AG08395 (cell line): ENCODE measurements around the gene GPR158.
"Not testable (repeated sequence)": the region's sequence is repeated elsewhere in the genome, so short reads cannot be mapped to it uniquely, and the experiment has no call there.

ENCODE experiments used
- DNase-seq: peaks from one replicate; pipeline ENCODE4 v3.0.0; 2012; ENCODE audit warnings: mixed read lengths, low spot score

Gene GPR158, protein sequence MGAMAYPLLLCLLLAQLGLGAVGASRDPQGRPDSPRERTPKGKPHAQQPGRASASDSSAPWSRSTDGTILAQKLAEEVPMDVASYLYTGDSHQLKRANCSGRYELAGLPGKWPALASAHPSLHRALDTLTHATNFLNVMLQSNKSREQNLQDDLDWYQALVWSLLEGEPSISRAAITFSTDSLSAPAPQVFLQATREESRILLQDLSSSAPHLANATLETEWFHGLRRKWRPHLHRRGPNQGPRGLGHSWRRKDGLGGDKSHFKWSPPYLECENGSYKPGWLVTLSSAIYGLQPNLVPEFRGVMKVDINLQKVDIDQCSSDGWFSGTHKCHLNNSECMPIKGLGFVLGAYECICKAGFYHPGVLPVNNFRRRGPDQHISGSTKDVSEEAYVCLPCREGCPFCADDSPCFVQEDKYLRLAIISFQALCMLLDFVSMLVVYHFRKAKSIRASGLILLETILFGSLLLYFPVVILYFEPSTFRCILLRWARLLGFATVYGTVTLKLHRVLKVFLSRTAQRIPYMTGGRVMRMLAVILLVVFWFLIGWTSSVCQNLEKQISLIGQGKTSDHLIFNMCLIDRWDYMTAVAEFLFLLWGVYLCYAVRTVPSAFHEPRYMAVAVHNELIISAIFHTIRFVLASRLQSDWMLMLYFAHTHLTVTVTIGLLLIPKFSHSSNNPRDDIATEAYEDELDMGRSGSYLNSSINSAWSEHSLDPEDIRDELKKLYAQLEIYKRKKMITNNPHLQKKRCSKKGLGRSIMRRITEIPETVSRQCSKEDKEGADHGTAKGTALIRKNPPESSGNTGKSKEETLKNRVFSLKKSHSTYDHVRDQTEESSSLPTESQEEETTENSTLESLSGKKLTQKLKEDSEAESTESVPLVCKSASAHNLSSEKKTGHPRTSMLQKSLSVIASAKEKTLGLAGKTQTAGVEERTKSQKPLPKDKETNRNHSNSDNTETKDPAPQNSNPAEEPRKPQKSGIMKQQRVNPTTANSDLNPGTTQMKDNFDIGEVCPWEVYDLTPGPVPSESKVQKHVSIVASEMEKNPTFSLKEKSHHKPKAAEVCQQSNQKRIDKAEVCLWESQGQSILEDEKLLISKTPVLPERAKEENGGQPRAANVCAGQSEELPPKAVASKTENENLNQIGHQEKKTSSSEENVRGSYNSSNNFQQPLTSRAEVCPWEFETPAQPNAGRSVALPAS (N-terminal part only)

GRCh38 chr10:25174461-25175230 is at the start of gene GPR158:
GPR158 (plus strand) TSS chr10:25175001; CDS start chr10:25175421, 420 bp downstream.
- peak; percentile 89 for DNase-seq

DNA sequence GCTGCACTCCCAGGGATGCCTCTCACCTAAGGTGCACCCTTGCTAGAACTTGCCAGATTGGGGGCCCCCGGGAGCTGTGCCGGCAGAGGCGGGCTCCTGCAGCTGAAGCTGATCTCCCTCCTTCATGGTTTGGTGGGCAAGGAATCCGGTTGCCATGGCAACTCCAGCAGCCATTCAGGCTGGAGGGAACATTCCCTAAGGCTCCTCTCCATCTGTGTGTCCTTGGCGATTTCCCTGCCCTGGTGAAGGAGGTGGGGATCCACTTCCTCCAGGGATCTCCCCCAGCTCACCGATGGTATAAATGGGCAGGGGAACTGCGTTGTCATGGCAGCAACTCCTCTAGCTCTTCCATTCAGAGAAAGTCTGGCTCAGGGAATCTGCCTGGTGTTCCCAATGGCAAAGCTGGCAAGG is 49.6 kb upstream of the GPR158 start:
- DNase-seq: no peak

DNA sequence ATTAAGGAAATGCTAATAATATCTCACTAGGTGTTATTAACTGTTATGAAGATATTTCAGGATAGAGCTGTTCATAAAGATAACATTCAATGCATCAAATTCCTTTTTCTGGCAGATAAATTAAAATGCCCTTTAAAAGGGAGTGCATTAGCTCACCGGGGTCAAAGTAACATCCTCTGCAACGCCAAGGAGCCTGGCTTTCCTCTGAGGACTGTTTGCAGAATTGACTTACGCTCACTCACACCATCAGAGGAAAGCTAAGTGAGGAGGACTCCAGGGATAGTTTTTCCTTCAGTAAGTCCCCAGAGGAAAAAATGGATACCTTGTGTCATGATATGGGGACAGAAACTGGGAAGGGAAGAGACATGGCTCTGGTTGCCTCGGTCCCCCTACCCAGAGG is 45.2 kb upstream of the GPR158 start:
- DNase-seq: no peak

- peak; percentile 49 for DNase-seq
Measured at GRCh38 chr10:25130906-25131305, 43.9 kb upstream of the GPR158 start.

- DNase-seq: no peak
Measured at GRCh38 chr10:25142116-25142864, 32.5 kb upstream of the GPR158 start.

DNA sequence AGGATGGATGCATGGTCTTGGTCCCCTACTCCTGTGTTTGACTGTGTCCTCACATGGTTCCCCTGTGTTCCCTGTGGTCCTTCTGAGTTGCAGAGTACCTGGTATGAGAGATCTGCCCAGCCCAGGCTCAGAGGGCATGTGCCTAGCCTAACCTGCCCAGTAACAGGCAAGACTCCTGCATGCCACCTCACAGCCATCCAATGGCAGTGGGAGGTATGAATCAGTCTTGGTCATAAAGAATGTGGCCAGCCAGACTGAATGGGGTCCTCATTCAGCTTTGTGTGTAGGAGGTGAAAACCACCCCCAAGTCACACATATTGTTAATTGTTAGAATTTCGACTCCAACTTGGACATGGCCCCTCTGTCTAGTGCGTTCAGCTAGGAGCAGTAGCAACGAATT is 17.2 kb upstream of the GPR158 start:
- DNase-seq: no peak

DNA sequence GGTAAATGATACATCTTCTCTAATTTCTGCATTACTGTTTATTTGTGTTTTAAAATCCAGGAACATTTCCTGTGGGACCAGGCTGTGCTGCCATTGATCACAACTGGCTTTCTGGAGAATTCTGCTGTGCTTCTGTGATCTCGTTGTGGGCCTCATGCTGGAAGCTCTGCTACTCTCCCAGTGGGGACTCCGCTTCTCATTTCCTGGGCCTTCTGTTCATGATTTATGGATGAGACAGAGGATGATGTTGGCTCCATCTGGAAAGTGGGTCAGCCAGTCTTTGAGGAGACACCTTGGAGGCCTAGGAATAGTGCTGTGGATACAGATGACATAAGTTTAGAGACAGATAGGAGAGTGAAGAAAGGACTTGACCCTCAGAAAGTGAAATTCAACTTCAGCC is 15.2 kb upstream of the GPR158 start:
- DNase-seq: no peak

DNA sequence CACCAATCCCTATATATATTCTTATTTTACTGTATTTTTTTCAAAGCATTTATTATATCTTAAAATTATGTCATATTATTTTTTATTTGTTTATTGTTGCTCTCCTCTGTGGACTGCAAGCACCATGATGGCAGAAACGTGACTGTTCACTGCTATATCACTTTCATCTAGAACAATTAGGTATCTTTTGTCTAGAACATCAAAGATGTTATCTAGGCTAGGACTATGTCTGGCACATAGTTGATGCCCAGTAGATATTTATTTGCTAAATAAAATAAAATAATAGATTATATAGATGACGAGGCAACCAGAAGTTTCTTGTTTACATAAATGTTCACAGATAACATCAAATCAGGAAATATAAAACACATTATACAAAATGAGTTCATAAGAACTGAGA is 12.4 kb upstream of the GPR158 start:
- DNase-seq: no peak

DNA sequence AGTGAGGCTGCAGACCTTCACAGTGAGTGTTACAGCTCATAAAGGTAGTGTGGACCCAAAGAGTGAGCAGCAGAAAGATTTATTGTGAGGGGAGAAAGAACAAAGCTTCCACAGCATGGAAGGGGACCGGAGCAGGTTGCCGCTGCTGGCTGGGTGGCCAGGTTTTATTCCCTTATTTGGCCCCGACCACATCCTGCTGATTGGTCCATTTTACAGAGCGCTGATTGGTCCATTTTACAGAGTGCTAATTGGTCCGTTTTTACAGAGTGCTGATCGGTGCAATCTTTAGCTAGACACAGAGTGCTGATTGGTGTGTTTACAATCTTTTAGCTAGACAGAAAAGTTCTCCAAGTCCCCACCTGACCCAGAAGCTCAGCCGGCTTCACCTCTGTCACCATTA is 11.3 kb upstream of the GPR158 start:
- not testable (repeated sequence) for DNase-seq

- DNase-seq: no peak
Measured at GRCh38 chr10:25169740-25170139, 5.1 kb upstream of the GPR158 start.

DNA sequence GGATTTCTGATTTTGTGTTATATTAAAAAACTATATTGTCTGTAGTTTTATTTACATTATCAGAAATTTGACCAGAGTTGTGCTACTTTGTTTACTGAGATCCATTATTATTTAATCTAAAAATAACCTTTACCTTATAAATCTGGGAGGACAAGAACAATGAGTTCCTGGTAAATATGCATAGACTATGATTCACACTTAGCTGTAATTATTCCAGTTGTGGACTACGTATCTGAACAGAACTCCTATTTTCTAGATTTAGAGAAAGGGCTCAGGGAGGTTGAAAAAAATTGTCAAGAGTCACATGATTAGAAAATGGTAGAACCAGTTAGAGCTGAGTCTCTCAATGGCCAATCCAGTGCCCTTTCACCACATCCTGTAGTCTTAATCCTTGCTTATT is 4.2 kb upstream of the GPR158 start:
- no peak for DNase-seq

DNA sequence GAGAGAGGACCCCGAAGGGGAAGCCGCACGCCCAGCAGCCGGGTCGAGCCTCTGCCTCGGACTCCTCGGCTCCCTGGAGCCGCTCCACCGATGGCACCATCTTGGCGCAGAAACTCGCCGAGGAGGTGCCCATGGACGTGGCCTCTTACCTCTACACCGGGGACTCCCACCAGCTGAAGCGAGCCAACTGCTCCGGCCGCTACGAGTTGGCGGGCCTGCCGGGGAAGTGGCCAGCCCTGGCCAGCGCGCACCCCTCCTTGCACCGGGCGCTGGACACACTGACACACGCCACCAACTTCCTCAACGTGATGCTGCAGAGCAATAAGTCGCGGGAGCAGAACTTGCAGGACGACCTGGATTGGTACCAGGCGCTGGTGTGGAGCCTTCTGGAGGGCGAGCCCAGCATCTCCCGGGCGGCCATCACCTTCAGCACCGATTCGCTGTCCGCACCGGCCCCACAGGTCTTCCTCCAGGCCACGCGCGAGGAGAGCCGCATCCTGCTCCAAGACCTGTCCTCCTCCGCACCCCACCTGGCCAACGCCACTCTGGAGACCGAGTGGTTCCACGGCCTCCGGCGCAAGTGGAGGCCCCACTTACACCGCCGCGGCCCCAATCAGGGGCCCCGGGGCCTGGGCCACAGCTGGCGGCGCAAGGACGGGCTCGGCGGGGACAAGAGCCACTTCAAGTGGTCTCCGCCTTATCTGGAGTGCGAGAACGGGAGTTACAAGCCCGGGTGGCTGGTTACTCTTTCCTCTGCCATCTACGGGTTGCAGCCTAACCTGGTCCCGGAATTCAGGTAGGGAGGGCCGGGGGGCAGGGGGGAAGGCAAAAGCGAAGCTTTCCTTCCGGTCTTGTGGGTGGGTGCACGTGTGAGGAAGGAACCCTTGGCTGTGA is 973 bp downstream of the GPR158 start:
- DNase-seq: no peak

GRCh38 chr10:25176421-25176968 is 1.7 kb downstream of the GPR158 start:
- DNase-seq: no peak

DNA sequence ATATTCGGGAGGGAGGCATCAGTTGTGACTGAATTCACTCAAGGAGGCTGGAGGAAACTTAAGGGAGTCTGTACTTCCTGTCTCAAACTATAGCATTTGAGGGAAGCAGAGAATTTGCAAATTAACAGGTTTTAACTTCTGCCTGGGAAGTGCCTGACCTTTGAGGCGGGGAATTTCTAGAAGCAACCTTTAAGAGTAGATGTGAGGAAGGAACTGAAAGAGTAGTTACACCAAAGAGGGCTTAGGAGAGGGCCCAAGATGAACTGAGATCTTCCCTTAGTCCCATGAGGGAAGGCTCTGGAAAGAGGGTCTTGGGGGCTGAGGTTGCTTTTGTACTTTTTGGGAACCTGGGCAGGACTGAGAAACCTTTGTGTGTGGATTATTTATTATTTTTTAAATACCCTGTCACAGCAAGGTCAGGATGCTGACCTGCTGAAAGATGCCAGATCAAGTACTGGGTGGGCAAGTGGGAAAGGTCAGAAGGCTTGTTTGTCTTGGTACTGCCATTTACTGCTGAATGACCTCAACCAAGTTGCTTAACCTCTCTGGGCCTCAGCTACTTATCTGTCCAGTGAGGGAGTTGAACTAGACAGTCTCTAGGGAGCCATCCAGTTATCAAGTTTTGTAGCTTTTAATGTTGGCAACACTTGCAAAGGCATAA is 2.4 kb downstream of the GPR158 start:
- DNase-seq: no peak

- DNase-seq: no peak
Measured at GRCh38 chr10:25177754-25178135, 2.9 kb downstream of the GPR158 start.

DNA sequence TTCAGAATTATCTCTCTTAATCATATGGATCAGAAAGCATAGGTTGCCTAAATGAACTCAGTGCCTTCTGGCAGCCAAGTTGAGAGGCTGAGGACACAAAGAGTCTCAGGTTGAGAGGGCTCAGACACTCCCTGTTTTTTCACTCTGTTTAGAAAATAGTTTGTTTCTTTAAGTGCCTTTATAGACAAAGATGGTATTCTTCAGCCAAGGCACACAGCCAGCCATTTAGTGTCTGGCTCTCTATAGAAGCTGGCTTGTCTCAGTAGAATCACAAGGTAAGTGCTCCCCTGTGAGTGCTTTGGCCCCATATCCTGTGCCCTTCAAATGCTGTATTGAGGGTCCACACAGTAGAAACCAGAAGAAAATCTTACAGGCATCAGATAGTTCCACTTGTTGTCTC is 3.6 kb downstream of the GPR158 start:
- no peak for DNase-seq

DNA sequence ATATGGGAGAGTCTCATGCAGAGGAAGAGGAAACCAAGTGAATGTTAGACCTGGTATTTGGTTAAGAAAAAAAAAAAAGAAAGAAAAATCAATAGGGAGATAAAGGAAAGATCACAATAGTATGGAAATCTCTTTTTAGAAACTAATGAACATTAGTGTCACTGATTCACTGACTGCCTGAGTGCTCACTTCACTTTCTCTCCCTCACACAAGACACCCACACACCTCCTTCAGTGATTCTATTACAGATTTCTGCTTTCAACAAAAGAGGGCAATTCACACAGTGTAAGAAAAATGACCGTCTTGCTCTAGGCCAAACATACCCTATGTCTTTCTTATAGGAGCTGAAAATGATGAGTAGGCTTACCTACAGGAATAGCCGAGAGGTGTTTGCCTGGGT is 6.0 kb downstream of the GPR158 start:
- DNase-seq: no peak

DNA sequence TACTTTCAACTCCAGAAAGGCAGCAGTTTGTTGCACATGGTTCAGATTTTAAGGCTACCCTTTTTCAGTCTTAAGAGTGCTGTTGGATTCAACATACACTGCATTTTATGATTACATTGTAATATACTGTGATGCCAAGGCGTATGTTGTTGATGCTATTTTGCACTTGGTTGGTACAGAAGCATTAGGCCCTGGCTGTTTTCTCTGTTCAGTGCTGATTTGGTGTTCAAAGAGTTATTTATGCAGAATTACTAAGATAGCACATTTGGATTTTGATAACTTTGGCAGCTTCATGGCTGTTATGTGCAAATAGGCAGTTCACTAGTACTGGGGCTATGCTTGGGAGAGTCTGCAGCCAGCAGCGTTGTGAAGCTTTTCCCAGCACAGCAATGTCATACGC is 7.8 kb downstream of the GPR158 start:
- no peak for DNase-seq
